MCF 10A (cell line): ENCODE data around the gene FLRT1. TPM values are rescaled to one million over a fixed set of nuclear protein-coding genes. Genes with fewer than 3 reads are reported as not detected.

ENCODE experiments used
- BruUV-seq: library from RNA; stranded (reverse); fragments of 400-500 nt; replicated peaks from 2 replicates; lab custom pipeline; 2021; lab: Mats Ljungman, UMichigan
- CTCF ChIA-PET: fragments of 300-600 bp; sonication (Branson Sonifier 250); formaldehyde crosslinking; extraction: SDS; loops from one replicate; lab custom pipeline; 2021; ENCODE audit warnings: antibody characterized with exemption, inconsistent platforms; lab: Yijun Ruan, JAX
- POLR2A ChIA-PET: fragments of 300-600, 350-650 bp; sonication (Branson Sonifier 250); formaldehyde crosslinking; extraction: SDS; loops from one replicate; lab custom pipeline; 2020; ENCODE audit warnings: antibody characterized with exemption, inconsistent platforms; lab: Yijun Ruan, JAX
- DNase-seq: peaks from one replicate; pipeline ENCODE4 v3.0.0-alpha.2; 2018; ENCODE audit not compliant: unreplicated experiment
- H3K27ac Mint-ChIP-seq: one replicate; pipeline ENCODE4 v1.8.0; 2022; ENCODE audit warnings: mild to moderate bottlenecking, low read depth, mixed read lengths; ENCODE audit not compliant: unreplicated experiment
- H3K27me3 Mint-ChIP-seq: one replicate; pipeline ENCODE4 v1.8.0; 2022; ENCODE audit warnings: mixed read lengths; ENCODE audit not compliant: insufficient read depth, unreplicated experiment
- H3K36me3 Mint-ChIP-seq: one replicate; pipeline ENCODE4 v1.8.0; 2022; ENCODE audit warnings: mild to moderate bottlenecking, moderate library complexity, mixed read lengths; ENCODE audit not compliant: insufficient read depth, unreplicated experiment
- H3K4me1 Mint-ChIP-seq: one replicate; pipeline ENCODE4 v1.8.0; 2022; ENCODE audit warnings: mixed read lengths; ENCODE audit not compliant: insufficient read depth, unreplicated experiment
- H3K4me3 Mint-ChIP-seq: one replicate; pipeline ENCODE4 v1.8.0; 2022; ENCODE audit warnings: mild to moderate bottlenecking, moderate library complexity, mixed read lengths; ENCODE audit not compliant: unreplicated experiment
- H3K9me3 Mint-ChIP-seq: one replicate; pipeline ENCODE4 v1.8.0; 2022; ENCODE audit warnings: mixed read lengths; ENCODE audit not compliant: unreplicated experiment
- CTCF ChIP-seq: fragments of 200-600 bp; IDR thresholded peaks from one replicate; pipeline ENCODE4 v1.8.0; 2022; ENCODE audit warnings: antibody characterized with exemption, mild to moderate bottlenecking; ENCODE audit not compliant: unreplicated experiment
- intact Hi-C: fragments of 100-400 bp; cut with micrococcal nuclease; formaldehyde crosslinking; loops from 2 replicates; pipeline ENCODE4 v1.14.1; 2022
- total RNA-seq: library from RNA; stranded (reverse); gene quantifications from 2 replicates; pipeline ENCODE4 v1.2.3, GENCODE V29; 2022

Gene FLRT1
- total RNA-seq, 1 experiment from 2014 or later, result 2.7 TPM

- H3K36me3 Mint-ChIP-seq, result no peaks in the 10 kb centered on the region
- no peak overlapping the region for H3K27ac Mint-ChIP-seq
- no TSS peak for BruUV-seq
- no peak overlapping the region for H3K4me3 Mint-ChIP-seq
- DNase-seq, result no peak
- POLR2A ChIA-PET, result interaction anchor here (0.7 kb wide), 1 partner anchor 16 kb away, joined by 3 read pairs; no protein-coding TSS in a partner anchor
- no peaks in the 10 kb centered on the region for H3K9me3 Mint-ChIP-seq
- no peak for TF ChIP-seq CTCF
- no peaks in the 10 kb centered on the region for H3K4me1 Mint-ChIP-seq
- intact Hi-C loops, result no loop called here
- CTCF ChIA-PET, result interaction anchor here (0.6 kb wide), 1 partner anchor 84 kb away, joined by 3 read pairs; no protein-coding TSS in a partner anchor
- H3K27me3 Mint-ChIP-seq, result no peaks in the 10 kb centered on the region
Measured at GRCh38 chr11:64069401-64070313, 33.9 kb downstream of the FLRT1 start.

- intact Hi-C loops, result no loop called here
- TF ChIP-seq CTCF, result no peak
- CTCF ChIA-PET, result interaction anchor here (0.6 kb wide), 1 partner anchor 83 kb away, joined by 3 read pairs; no protein-coding TSS in a partner anchor
- no TSS peak for BruUV-seq
- DNase-seq, result no peak
- POLR2A ChIA-PET, result interaction anchor here (0.7 kb wide), 1 partner anchor 16 kb away, joined by 3 read pairs; no protein-coding TSS in a partner anchor
- Mint-ChIP-seq H3K9me3 (no peaks in the 10 kb centered on the region), H3K4me3 (no peak overlapping the region), H3K36me3 (no peaks in the 10 kb centered on the region), H3K27ac (no peak overlapping the region), H3K4me1 (no peaks in the 10 kb centered on the region), H3K27me3 (no peaks in the 10 kb centered on the region)
Measured at GRCh38 chr11:64070314-64070681, 34.6 kb downstream of the FLRT1 start.

GRCh38 chr11:64071849-64072248 lies 36.1 kb downstream of the FLRT1 start:
- CTCF ChIA-PET, result no interaction called here

More at GRCh38 chr11:64071849-64072248, 36.1 kb downstream of the FLRT1 start:
- Mint-ChIP-seq H3K4me3 (no peak overlapping the region), H3K4me1 (no peaks in the 10 kb centered on the region), H3K9me3 (no peaks in the 10 kb centered on the region), H3K27me3 (no peaks in the 10 kb centered on the region), H3K27ac (no peak overlapping the region), H3K36me3 (peaks cover 6% of the 10 kb centered on the region)
- no TSS peak for BruUV-seq
- POLR2A ChIA-PET, result interaction anchor here (0.9 kb wide), 1 partner anchor 11 kb away, joined by 3 read pairs; no protein-coding TSS in a partner anchor
- TF ChIP-seq CTCF, result no peak
- intact Hi-C loops, result no loop called here
- DNase-seq, result no peak
